AG04450 (cell line): ENCODE data around the gene ZDHHC14. TPM values are rescaled to one million over a fixed set of nuclear protein-coding genes. Genes with fewer than 3 reads are reported as not detected.

Source experiments
- CTCF ChIA-PET: fragments of 300-600, 350-600 bp; formaldehyde crosslinking; extraction: SDS; loops from one replicate; lab custom pipeline; 2022; ENCODE audit warnings: antibody characterized with exemption, inconsistent platforms; lab: Charles Lee
- POLR2A ChIA-PET: fragments of 350-600 bp; formaldehyde crosslinking; extraction: SDS; loops from one replicate; lab custom pipeline; 2021; ENCODE audit warnings: antibody characterized with exemption, inconsistent platforms; lab: Yijun Ruan, JAX
- DNase-seq: peaks from one replicate; pipeline ENCODE4 v3.0.0-alpha.2; 2011; ENCODE audit warnings: low read depth, low spot score
- H3K27ac ChIP-seq: one replicate; pipeline ENCODE4 v1.5.1; 2012; ENCODE audit warnings: low read depth, low read length, control low read depth
- H3K27me3 ChIP-seq: one replicate; pipeline ENCODE4 v1.6.0; 2012; ENCODE audit warnings: low read length; ENCODE audit not compliant: control insufficient read depth, insufficient read depth
- H3K4me3 ChIP-seq: 2 replicates; pipeline ENCODE4 v1.5.1; 2011; ENCODE audit warnings: mild to moderate bottlenecking, low read depth, low read length, control low read depth
- H3K9me3 ChIP-seq: 2 replicates; pipeline ENCODE4 v1.5.1; 2012; ENCODE audit warnings: low read length; ENCODE audit not compliant: control insufficient read depth, insufficient read depth
- CTCF ChIP-seq: IDR thresholded peaks from 2 replicates; pipeline ENCODE4 v1.5.1; 2011; ENCODE audit warnings: low read depth, low read length, control low read depth, inconsistent platforms
- polyA plus RNA-seq: library from polyadenylated mRNA; depleted of rRNA; stranded (reverse); fragments of >200 nt; gene quantifications from 2 replicates; pipeline ENCODE4 v1.2.3, GENCODE V29; 2011

ZDHHC14 gene
- polyA plus RNA-seq, 1 experiment, result 2.2 TPM

GRCh38 chr6:157494132-157494710 lies 113.2 kb downstream of the ZDHHC14 start:
- H3K9me3 ChIP-seq, result no peaks in the 10 kb centered on the region; the same call in none of the 2 replicates
- TF ChIP-seq CTCF, result no peak
- DNase-seq, result no peak
- no peak overlapping the region for H3K27ac ChIP-seq
- H3K27me3 ChIP-seq, result peaks cover 15% of the 10 kb centered on the region
- no peak overlapping the region for H3K4me3 ChIP-seq
- ChIA-PET POLR2A (no interaction called here), CTCF (no interaction called here)

GRCh38 chr6:157496534-157497095 lies 115.6 kb downstream of the ZDHHC14 start:
- ChIA-PET POLR2A (no interaction called here), CTCF (no interaction called here)
- DNase-seq, result no peak
- Histone ChIP-seq H3K4me3 (no peak overlapping the region), H3K27ac (no peak overlapping the region), H3K27me3 (peaks cover 5% of the 10 kb centered on the region), H3K9me3 (no peaks in the 10 kb centered on the region; the same call in none of the 2 replicates)
- no peak for TF ChIP-seq CTCF

- ChIA-PET CTCF (interaction anchor here (1.3 kb wide), 1 partner anchor 169 kb away, joined by 3 read pairs; no protein-coding TSS in a partner anchor), POLR2A (no interaction called here)
- TF ChIP-seq CTCF, result no peak
- no peak for DNase-seq
- peaks cover 3% of the 10 kb centered on the region for H3K27me3 ChIP-seq
- H3K9me3 ChIP-seq, result no peaks in the 10 kb centered on the region; the same call in 1 of the 2 replicates
- no peak overlapping the region for H3K27ac ChIP-seq
- no peak overlapping the region for H3K4me3 ChIP-seq
Observed at GRCh38 chr6:157497579-157497978, 116.6 kb downstream of the ZDHHC14 start.

GRCh38 chr6:157498817-157499216 lies 117.8 kb downstream of the ZDHHC14 start:
- H3K27me3 ChIP-seq, result no peaks in the 10 kb centered on the region
- H3K27ac ChIP-seq, result no peak overlapping the region
- no peaks in the 10 kb centered on the region; the same call in 1 of the 2 replicates for H3K9me3 ChIP-seq
- CTCF ChIA-PET, result interaction anchor here (1.3 kb wide), 1 partner anchor 168 kb away, joined by 3 read pairs; no protein-coding TSS in a partner anchor
- H3K4me3 ChIP-seq, result no peak overlapping the region
- no peak for DNase-seq
- no peak for TF ChIP-seq CTCF
- POLR2A ChIA-PET, result no interaction called here

GRCh38 chr6:157500022-157500421 lies 119.0 kb downstream of the ZDHHC14 start:
- no peaks in the 10 kb centered on the region for H3K27me3 ChIP-seq
- H3K4me3 ChIP-seq, result no peak overlapping the region
- CTCF ChIA-PET, result interaction anchor here (0.8 kb wide), 1 partner anchor 44 kb away, joined by 3 read pairs; no protein-coding TSS in a partner anchor
- POLR2A ChIA-PET, result no interaction called here
- no peak overlapping the region for H3K27ac ChIP-seq
- TF ChIP-seq CTCF, result no peak
- no peak for DNase-seq
- no peaks in the 10 kb centered on the region; the same call in none of the 2 replicates for H3K9me3 ChIP-seq
